Mesenchymal stem cell (in vitro differentiated cells and primary cell): ENCODE measurements around the gene RBM4.
A peak's percentile ranks its signal among the peaks of the same experiment; 100 is the strongest.

ENCODE experiments used
- DNase-seq: peaks from one replicate; pipeline ENCODE4 v3.0.0-alpha.2; 2013
- H2AFZ ChIP-seq: one replicate; pipeline ENCODE4 v1.6.1; 2013; ENCODE audit warnings: low read depth, mild to moderate bottlenecking, control low read depth, inconsistent platforms, low read length, moderate library complexity
- H2AK5ac ChIP-seq: 2 replicates; pipeline ENCODE4 v1.6.1; 2013; ENCODE audit warnings: low read length, moderate library complexity, mild to moderate bottlenecking, inconsistent platforms; ENCODE audit not compliant: severe bottlenecking
- H2BK120ac ChIP-seq: one replicate; pipeline ENCODE4 v1.6.1; 2013; ENCODE audit warnings: low read depth, mild to moderate bottlenecking, inconsistent platforms, low read length, moderate library complexity
- H2BK12ac ChIP-seq, 2 experiments: one replicate each; pipeline ENCODE4 v1.6.1; 2013; ENCODE audit warnings: inconsistent platforms in 2 of 2, low read length in 2 of 2, mild to moderate bottlenecking in 2 of 2, moderate library complexity in 2 of 2, control low read depth in 1 of 2
- H2BK15ac ChIP-seq: one replicate; pipeline ENCODE4 v1.6.1; 2013; ENCODE audit warnings: mild to moderate bottlenecking, low read depth, inconsistent platforms; ENCODE audit not compliant: poor library complexity, severe bottlenecking
- H2BK5ac ChIP-seq: 2 replicates; pipeline ENCODE4 v1.6.1; 2013; ENCODE audit warnings: low read depth, mild to moderate bottlenecking, low read length, control low read depth, inconsistent platforms; ENCODE audit not compliant: poor library complexity, severe bottlenecking
- H3K14ac ChIP-seq, 2 experiments: one replicate each; pipeline ENCODE4 v1.6.1; 2013; ENCODE audit warnings: inconsistent platforms in 2 of 2, low read length in 2 of 2, control low read depth in 1 of 2, mild to moderate bottlenecking in 1 of 2, moderate library complexity in 1 of 2
- H3K18ac ChIP-seq, 2 experiments: one replicate each; pipeline ENCODE4 v1.6.1; 2013; ENCODE audit warnings: inconsistent platforms in 2 of 2, low read length in 2 of 2, control low read depth in 1 of 2, low read depth in 1 of 2, mild to moderate bottlenecking in 1 of 2
- H3K23ac ChIP-seq, 2 experiments: one replicate each; pipeline ENCODE4 v1.6.1; 2013; ENCODE audit warnings: inconsistent platforms in 2 of 2, low read length in 2 of 2, mild to moderate bottlenecking in 2 of 2, moderate library complexity in 2 of 2, control low read depth in 1 of 2
- H3K27ac ChIP-seq: 2 replicates; pipeline ENCODE4 v1.5.1; 2013; ENCODE audit warnings: mild to moderate bottlenecking, moderate library complexity, low read length, control low read depth, inconsistent platforms; ENCODE audit not compliant: poor library complexity, severe bottlenecking
- H3K27me3 ChIP-seq, 2 experiments: 2 replicates each; pipeline versions ENCODE4 v1.6.1 to v1.7.0; 2013; ENCODE audit warnings: low read length in 2 of 2, mild to moderate bottlenecking in 2 of 2, moderate library complexity in 2 of 2, control low read depth in 1 of 2, inconsistent platforms in 1 of 2; ENCODE audit not compliant: control insufficient read depth in 1 of 2, insufficient read depth in 1 of 2
- H3K36me3 ChIP-seq, 2 experiments: 2 replicates each; pipeline versions ENCODE4 v1.6.1 to v1.7.0; 2013; ENCODE audit warnings: low read length in 2 of 2, control low read depth in 1 of 2, inconsistent platforms in 1 of 2, low read depth in 1 of 2, mild to moderate bottlenecking in 1 of 2; ENCODE audit not compliant: insufficient read depth in 2 of 2, control insufficient read depth in 1 of 2
- H3K4ac ChIP-seq, 2 experiments: one replicate each; pipeline ENCODE4 v1.6.1; 2013; ENCODE audit warnings: inconsistent platforms in 2 of 2, low read length in 2 of 2, mild to moderate bottlenecking in 2 of 2, moderate library complexity in 2 of 2, control low read depth in 1 of 2, low read depth in 1 of 2
- H3K4me1 ChIP-seq: 2 replicates; pipeline ENCODE4 v1.6.1; 2013; ENCODE audit warnings: low read depth, low read length, control low read depth; ENCODE audit not compliant: control insufficient read depth, insufficient read depth
- H3K4me2 ChIP-seq: 2 replicates; pipeline ENCODE4 v1.6.1; 2013; ENCODE audit warnings: low read length, mild to moderate bottlenecking, inconsistent platforms; ENCODE audit not compliant: poor library complexity, severe bottlenecking
- H3K4me3 ChIP-seq, 2 experiments: 2 replicates each; pipeline versions ENCODE4 v1.5.1 to v1.7.0; 2013; ENCODE audit warnings: low read length in 2 of 2, mild to moderate bottlenecking in 2 of 2, control low read depth in 1 of 2, low read depth in 1 of 2; ENCODE audit not compliant: insufficient read depth in 1 of 2
- H3K79me1 ChIP-seq: replicated peaks from 2 replicates; pipeline ENCODE4 v1.6.1; 2013; ENCODE audit warnings: mild to moderate bottlenecking, control low read depth, low read length, inconsistent platforms; ENCODE audit not compliant: poor library complexity, severe bottlenecking
- H3K9ac ChIP-seq: 2 replicates; pipeline ENCODE4 v1.7.0; 2013; ENCODE audit warnings: mild to moderate bottlenecking, low read length, moderate library complexity
- H3K9me3 ChIP-seq: 2 replicates; pipeline ENCODE4 v1.7.0; 2013; ENCODE audit warnings: mild to moderate bottlenecking, low read length; ENCODE audit not compliant: control insufficient read depth
- H4K8ac ChIP-seq: one replicate; pipeline ENCODE4 v1.6.1; 2013; ENCODE audit warnings: inconsistent platforms, mild to moderate bottlenecking, low read length, moderate library complexity
- H4K91ac ChIP-seq: one replicate; pipeline ENCODE4 v1.6.1; 2013; ENCODE audit warnings: mild to moderate bottlenecking, low read length, inconsistent platforms
- WGBS: methylation state at CpG from one replicate; pipeline ENCODE4 v1.1.7; 2013; ENCODE audit warnings: mixed read lengths; 5-methylcytosine and 5-hydroxymethylcytosine counted together

Gene RBM4

GRCh38 chr11:66629356-66629755 lies 9.1 kb upstream of the RBM4 start:
- Histone ChIP-seq H2AFZ (no peak overlapping the region), H3K4ac (no peak overlapping the region), H2BK15ac (no peak overlapping the region), H4K8ac (no peak overlapping the region), H3K9ac (no peak overlapping the region), H3K14ac (no peak overlapping the region), H3K23ac (no peak overlapping the region), H3K4me1 (no peaks in the 10 kb centered on the region), H3K18ac (no peak overlapping the region), H2BK12ac (no peak overlapping the region), H2BK5ac (no peak overlapping the region), H4K91ac (no peak overlapping the region), H3K4me3 (no peak overlapping the region), H2BK120ac (no peak overlapping the region), H3K36me3 (peaks cover 62 to 84% of the 10 kb centered on the region in 2 experiments), H3K79me1 (peaks cover 3% of the 10 kb centered on the region), H3K27me3 (no peaks in the 10 kb centered on the region), H2AK5ac (no peak overlapping the region), H3K27ac (no peak overlapping the region), H3K4me2 (no peak overlapping the region), H3K9me3 (no peaks in the 10 kb centered on the region)
- WGBS, result no CpG with 5 or more reads among the region's 2 CpGs
- no peak for DNase-seq

- Histone ChIP-seq H2BK5ac (no peak overlapping the region), H3K18ac (no peak overlapping the region), H3K9me3 (no peaks in the 10 kb centered on the region), H2BK12ac (no peak overlapping the region), H3K79me1 (no peaks in the 10 kb centered on the region), H2AK5ac (no peak overlapping the region), H3K27me3 (no peaks in the 10 kb centered on the region), H3K9ac (no peak overlapping the region), H3K23ac (no peak overlapping the region), H3K27ac (no peak overlapping the region), H3K4me1 (no peaks in the 10 kb centered on the region), H2BK15ac (no peak overlapping the region), H3K4me3 (no peak overlapping the region), H3K36me3 (peaks cover 47 to 63% of the 10 kb centered on the region in 2 experiments), H2BK120ac (no peak overlapping the region), H3K4ac (no peak overlapping the region), H4K91ac (no peak overlapping the region), H3K4me2 (no peak overlapping the region), H3K14ac (no peak overlapping the region), H2AFZ (no peak overlapping the region), H4K8ac (no peak overlapping the region)
- WGBS, result 98% methylated on average over 6 of the region's 6 CpGs
- DNase-seq, result no peak
These were observed 6.6 kb upstream of the RBM4 start for GRCh38 chr11:66631883-66632282.

- no peaks in the 10 kb centered on the region for H3K9me3 ChIP-seq
- no peak overlapping the region for H3K9ac ChIP-seq
- no peak overlapping the region for H3K14ac ChIP-seq
- no peak overlapping the region for H3K27ac ChIP-seq
- no CpG with 5 or more reads among the region's 2 CpGs for WGBS
- no peak overlapping the region for H3K4me3 ChIP-seq
- no peaks in the 10 kb centered on the region for H3K27me3 ChIP-seq
- H2BK120ac ChIP-seq, result no peak overlapping the region
- H3K4me1 ChIP-seq, result peaks cover 3% of the 10 kb centered on the region
- no peak overlapping the region for H3K4ac ChIP-seq
- H4K8ac ChIP-seq, result no peak overlapping the region
- no peak overlapping the region for H2BK12ac ChIP-seq
- H3K18ac ChIP-seq, result no peak overlapping the region
- H4K91ac ChIP-seq, result no peak overlapping the region
- H2BK15ac ChIP-seq, result no peak overlapping the region
- H3K4me2 ChIP-seq, result no peak overlapping the region
- peaks cover 36 to 52% of the 10 kb centered on the region in 2 experiments for H3K36me3 ChIP-seq
- H3K79me1 ChIP-seq, result no peaks in the 10 kb centered on the region
- no peak for DNase-seq
- no peak overlapping the region for H2AFZ ChIP-seq
- no peak overlapping the region for H3K23ac ChIP-seq
- H2AK5ac ChIP-seq, result no peak overlapping the region
- H2BK5ac ChIP-seq, result no peak overlapping the region
These were observed 5.6 kb upstream of the RBM4 start for GRCh38 chr11:66632952-66633351.

GRCh38 chr11:66636411-66636810 lies 2.1 kb upstream of the RBM4 start:
- Histone ChIP-seq H2AFZ (no peak overlapping the region), H3K27ac (peak overlapping the region; percentile 28), H3K18ac (no peak overlapping the region), H3K4ac (no peak overlapping the region), H3K27me3 (no peaks in the 10 kb centered on the region), H3K9me3 (no peaks in the 10 kb centered on the region), H3K36me3 (peaks cover 21 to 43% of the 10 kb centered on the region in 2 experiments), H3K4me2 (no peak overlapping the region), H2BK120ac (no peak overlapping the region), H3K4me1 (peaks cover 8% of the 10 kb centered on the region), H3K79me1 (no peaks in the 10 kb centered on the region), H4K91ac (no peak overlapping the region), H2BK15ac (no peak overlapping the region), H4K8ac (no peak overlapping the region), H3K23ac (no peak overlapping the region), H2AK5ac (no peak overlapping the region), H2BK5ac (no peak overlapping the region), H3K4me3 (no peak overlapping the region), H3K14ac (no peak overlapping the region), H2BK12ac (no peak overlapping the region), H3K9ac (no peak overlapping the region)
- 95% methylated on average over 3 of the region's 3 CpGs for WGBS
- DNase-seq, result no peak
